DMS79 (cell line): ENCODE measurements around the gene SBF2.

Experiments used
- DNase-seq: peaks from one replicate; lab custom pipeline; 2025; lab: John Stamatoyannopoulos, UW

Gene SBF2

GRCh38 chr11:9850224-9850895 lies 443.7 kb downstream of the SBF2 start:
- no peak for DNase-seq

- no peak for DNase-seq
These were observed 444.6 kb downstream of the SBF2 start for GRCh38 chr11:9849389-9849788.

GRCh38 chr11:9847636-9848035 lies 446.4 kb downstream of the SBF2 start:
- no peak for DNase-seq

GRCh38 chr11:9842923-9843322 lies 451.1 kb downstream of the SBF2 start:
- no peak for DNase-seq

DNA sequence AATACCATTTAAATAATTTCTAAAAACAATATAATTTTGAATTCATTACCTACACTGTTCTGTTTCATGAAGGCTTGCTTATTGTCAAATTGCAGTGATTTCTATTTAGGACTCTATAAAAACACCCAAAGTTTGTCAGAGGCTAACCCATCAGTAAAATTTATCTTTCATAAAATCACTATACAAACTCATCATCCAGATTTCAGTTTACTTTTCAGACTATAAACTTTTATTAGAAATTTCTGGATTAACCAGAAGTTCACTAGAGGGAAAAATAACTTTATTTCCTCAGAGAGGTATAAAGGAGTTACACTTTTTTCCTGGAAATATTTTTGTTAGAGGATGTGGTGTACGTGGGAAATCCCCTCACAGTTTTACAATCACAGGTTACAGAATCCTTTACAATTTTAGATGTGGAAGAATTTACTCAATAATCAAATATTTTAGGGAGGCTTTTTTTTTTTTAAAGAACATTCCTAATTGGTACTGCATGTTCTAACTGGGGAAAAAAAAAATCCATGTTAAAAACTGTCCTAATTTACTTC lies 453.5 kb downstream of the SBF2 start:
- no peak for DNase-seq

- no peak for DNase-seq
These were observed 454.5 kb downstream of the SBF2 start for GRCh38 chr11:9839550-9839949.

DNA sequence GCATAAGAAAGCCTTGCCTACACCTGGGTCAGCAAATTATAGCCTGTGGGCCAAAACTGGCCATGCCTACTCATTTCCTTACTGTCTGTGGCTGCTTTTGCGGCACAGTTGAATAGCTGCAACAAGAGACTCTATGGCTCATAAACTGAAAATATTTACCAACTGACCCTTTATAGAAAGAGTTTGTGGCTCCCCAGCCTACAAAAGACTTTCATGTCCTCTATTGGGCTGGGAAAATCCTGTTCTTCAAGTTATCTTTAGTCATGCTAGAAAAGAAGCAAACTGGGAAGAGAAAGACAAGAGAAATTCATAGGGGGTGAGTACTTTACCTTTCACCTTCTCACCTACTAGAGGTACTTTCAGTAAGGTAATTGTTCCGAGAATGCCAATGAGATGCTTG lies 455.1 kb downstream of the SBF2 start:
- no peak for DNase-seq

GRCh38 chr11:9838229-9838628 lies 455.8 kb downstream of the SBF2 start:
- no peak for DNase-seq

DNA sequence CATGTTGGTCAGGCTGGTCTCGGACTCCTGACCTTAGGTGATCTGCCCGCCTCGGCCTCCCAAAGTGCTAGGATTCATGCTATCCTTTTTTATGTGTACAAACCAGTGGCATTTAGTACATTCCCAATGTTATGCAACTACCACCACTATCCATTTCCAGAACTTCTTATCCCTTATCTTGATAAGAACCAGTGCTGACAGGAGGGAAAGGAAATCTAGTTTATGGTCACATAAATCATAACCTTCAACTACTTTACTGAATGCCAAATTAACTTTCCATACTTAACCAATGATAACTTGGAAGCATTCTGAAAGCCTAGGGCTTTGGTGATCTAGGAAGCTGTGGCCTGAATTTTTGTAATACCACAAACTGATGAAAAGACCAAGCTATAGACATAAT lies 459.7 kb downstream of the SBF2 start:
- no peak for DNase-seq

DNA sequence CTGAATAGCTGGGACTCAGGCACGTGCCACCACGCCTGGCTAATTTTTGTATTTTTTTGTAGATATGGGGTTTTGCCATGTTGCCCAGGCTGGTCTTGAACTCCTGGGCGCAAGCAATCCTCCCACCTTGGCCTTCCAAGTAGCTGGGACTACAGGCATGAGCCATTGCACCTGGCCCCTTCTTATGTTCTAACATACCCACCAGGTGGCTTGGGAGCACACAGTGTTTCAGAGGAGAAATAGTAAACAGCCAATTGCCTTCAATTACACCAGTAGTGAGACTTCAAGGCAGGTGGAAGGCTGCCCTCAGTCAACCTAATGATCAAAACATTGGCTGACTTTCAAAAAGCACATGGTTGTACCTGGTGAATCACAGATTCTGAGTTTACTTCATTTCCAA lies 462.9 kb downstream of the SBF2 start:
- DNase-seq = no peak

DNA sequence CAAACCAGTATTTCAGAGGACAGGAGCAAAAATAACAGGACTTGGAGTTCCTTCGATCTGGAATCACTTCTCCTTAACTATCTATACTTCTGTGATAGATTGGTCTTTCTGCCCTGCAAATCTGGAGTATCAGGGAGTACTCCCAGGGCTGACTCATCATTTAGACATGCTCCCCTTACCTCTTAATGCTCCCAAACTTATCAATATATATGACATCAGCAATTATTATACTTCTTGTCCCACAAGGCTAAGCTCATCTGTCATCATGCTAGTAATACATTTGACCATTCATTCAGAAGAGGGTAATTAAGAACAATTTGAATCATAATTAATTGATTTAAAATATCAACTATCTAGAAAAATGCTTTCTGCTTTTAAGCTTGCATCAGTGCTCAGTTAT lies 466.3 kb downstream of the SBF2 start:
- no peak for DNase-seq

GRCh38 chr11:9826390-9826789 lies 467.6 kb downstream of the SBF2 start:
- DNase-seq = no peak

- DNase-seq = no peak
These were observed 468.1 kb downstream of the SBF2 start for GRCh38 chr11:9825895-9826294.

DNA sequence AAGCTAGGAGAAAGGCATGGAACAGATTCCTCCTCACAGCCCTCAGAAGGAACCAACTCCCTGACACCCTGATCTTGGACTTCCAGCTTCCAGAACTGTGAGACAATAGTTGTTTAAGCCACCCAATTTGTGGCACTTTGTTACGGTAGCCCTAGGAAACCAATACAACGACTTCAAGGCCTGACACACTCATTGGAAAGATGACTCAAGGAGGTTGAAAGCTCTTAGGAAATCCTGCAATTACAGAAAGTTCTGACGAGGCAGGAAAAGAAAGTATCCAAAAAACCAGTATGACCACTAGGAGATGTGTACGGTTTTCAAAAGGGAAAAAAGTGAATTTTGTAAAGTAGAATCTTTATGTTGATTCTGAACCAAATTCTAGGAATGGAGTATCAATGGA lies 468.7 kb downstream of the SBF2 start:
- no peak for DNase-seq

DNA sequence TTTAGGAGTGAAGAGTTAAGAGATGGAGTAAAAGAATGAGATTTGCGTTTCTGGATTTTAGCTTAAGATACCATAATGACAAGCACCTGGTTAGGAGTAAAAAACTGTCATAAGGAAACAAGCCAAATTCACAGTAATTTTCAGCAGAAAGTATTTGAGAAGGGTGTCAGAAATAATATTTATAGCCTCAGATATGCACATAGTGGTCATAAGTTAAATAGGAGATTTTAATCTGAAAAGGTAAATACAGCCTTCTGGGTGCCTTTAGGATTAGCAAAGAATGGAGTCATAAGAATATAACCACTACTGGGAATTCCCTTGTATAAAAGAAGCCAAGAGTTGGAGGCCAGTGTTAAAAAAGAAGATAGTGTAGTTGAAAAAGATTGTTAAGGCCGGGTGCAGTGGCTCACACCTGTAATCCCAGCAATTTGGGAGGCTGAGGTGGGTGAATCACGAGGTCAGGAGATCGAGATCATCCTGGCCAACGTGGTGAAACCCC lies 470.1 kb downstream of the SBF2 start:
- no peak for DNase-seq

DNA sequence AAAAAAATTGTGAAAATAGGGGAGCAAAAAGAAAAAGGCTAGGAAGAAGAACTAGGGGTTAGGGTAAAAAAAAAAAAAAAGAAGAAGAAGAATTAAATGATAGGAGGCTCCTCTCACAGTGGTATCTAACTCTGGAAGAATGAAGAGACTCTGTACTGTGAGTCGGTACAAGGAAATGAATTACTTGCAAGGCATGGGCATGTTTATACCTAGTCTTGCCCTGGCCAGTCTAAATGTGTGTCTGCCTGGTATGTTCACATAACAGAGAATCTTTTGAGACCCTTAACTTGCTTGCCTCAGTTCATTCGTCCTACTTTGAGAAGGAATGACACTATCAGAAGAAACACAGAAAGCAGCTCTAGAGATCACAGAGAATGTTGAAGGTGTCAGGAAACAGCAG lies 470.6 kb downstream of the SBF2 start:
- no peak for DNase-seq

- no peak for DNase-seq
These were observed 472.8 kb downstream of the SBF2 start for GRCh38 chr11:9821008-9821752.

DNA sequence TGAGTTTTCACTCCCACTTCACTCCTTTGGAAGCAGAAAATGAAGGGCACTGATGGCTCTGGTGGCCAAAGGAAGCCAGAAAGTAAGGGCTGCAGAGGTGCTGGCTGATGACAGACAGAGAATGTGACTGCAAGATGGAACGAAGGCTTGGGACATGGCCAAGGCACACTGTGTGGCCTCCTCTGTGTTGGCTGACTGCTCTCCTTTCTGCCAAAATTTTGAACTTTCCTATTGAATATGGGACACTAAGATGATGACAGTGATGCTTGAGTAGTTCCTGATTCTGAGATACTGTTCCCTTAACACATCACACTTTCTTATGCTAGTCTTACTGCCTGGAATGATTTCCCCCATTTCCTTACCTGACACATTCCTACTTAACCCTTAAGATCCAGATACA lies 473.8 kb downstream of the SBF2 start:
- DNase-seq = no peak

- DNase-seq = no peak
These were observed 476.8 kb downstream of the SBF2 start for GRCh38 chr11:9817191-9817590.

DNA sequence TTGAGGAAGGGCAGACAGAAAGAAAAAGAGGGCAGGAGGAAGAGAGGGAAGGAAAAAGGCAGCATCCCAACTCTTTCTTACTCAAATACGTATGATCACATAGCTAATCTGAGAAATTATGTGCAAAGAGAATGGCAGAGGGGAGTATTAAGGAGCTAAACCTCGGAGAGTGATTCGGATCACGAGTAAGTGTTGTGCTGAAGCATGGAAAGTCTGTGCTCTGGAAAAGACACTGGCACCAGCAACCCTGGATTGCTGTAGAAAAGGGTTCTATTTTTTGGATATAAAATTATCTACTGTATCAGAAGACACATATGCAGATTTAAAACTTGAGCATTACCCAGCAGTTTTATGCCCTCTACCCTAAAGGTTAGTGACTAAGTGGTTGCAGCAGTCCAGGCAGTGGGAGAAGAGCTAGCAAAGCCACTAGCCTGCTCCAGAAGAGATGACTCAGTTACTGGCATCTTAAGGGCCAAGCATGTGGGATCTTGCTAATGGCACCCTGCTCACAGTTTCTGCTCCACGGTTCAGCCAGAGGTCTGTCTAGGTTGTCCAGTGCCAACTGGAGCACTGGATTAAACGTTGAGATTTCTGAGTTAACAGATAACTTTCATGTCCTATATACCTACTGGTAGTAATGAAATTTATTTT lies 478.4 kb downstream of the SBF2 start:
- no peak for DNase-seq

DNA sequence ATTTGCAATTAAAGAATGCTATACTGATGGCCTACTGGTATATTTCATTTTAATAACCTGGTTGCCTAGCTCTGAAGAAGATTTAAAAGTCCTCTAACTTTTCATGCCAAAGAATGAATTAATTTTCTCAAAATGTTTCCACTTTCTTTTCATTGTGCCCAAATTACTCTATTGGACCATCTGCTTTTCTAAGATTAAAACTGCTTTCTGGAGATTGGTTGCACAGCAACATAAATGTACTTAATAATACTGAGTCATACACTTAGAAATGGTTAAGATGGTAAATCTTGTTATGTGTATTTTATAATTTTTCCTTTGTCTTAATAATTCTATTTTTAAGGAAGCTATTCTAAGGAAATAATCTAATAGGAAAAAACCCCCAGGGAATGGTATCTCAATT lies 479.9 kb downstream of the SBF2 start:
- no peak for DNase-seq

- no peak for DNase-seq
These were observed 485.1 kb downstream of the SBF2 start for GRCh38 chr11:9808943-9809342.
